Effector CD8-positive, alpha-beta T cell (primary cell): Measurements from ENCODE around the gene TXNIP.

Source experiments
- DNase-seq: peaks from one replicate; lab custom pipeline; 2025; lab: John Stamatoyannopoulos, UW

TXNIP gene

DNA sequence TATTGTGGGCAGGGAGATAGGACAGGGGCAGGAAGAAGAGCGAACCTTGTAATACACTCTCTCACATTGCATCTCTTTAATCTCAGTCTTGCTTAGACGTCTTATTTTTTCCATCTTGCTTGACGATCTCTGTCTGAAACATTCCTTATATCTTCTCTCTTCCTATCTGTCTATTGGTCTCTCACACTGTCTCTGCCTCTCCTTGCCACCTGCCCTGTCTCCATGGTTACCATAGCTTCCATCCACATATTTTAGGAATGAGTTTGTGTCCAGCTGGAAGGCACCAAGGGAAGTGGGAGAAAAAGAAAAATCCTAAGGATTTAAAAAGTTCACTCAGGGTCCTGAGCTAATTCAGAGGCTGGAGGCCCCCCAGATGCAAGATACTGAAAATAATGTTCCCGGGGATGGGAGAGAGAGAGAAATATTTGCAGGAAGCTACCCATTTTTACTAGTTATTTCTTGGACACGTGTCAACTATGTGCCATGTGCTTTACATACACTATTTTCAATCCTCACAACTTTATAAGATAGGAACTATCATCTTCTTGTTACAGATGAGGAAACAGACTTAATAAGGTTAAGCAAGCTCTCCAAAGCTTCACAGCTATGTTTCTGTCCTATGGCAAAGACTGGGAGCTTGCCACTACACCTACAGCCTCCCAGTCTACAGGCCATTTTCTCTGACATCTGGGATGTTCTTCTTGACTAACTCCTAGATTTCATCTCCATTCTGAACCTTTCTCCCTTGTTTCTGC is 32.9 kb downstream of the TXNIP start:
- DNase-seq, result no peak

- DNase-seq, result peak; percentile 31
Measured at GRCh38 chr1:145962157-145963102, 33.9 kb downstream of the TXNIP start.

DNA sequence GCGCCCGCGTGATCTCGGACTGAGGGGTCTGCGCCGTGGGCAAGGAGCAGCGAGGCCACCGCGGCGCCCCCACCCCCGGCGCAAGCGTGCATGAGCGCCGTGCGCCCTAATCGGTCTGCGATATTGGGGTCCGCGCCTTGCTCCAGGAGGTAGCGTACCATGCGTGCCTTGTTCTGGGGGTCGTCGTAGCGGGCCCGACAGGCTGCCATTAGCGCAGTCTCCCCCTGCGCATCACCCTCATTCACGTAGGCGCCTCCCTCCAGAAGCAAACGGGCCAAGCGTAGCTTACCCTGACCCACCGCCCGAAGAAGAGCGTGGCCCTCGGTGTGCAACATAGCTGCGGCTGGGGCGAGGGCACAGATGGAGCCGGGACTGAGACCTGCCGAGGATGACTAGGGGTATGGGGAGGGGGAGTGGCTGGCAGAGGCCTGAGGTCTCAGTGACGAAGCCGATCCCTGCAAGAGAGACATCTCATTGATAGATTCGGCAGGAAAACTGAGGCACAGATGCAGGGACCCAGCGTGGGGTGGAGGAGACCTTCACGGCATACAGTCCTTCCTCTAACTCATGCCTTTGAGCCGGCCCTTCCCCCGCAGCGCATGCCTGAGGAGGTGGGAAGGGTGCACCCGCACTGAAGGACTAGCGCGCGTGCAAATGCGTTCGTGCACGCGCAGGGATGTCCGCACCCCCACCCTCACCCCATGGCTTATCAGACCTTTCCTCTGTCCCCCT is 34.8 kb downstream of the TXNIP start:
- peak; percentile 23 for DNase-seq

- DNase-seq, result no peak
Measured at GRCh38 chr1:145961109-145961424, 35.3 kb downstream of the TXNIP start.

GRCh38 chr1:145960468-145961108 is 35.8 kb downstream of the TXNIP start:
- DNase-seq, result peak; percentile 53

- DNase-seq, result no peak
Measured at GRCh38 chr1:145959957-145960467, 36.4 kb downstream of the TXNIP start.

DNA sequence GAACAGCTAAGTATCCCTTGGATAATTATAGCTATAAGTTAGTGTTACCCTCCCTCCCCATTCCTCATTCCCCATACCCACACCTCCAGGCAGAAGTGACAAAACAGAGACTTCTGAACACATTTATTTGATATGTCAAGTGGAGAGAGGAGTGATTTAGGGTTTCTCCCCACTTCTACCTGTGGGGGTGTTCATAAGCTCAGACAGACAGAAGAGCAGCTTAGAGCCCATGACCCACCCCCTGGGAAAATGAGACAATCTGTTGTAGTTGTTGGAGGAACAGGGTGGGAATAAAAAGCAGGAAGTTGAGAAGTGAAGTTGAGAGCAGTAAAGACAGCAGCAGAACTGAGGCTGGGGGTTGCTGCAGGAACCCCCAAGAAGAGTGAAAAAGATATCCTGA is 37.0 kb downstream of the TXNIP start:
- no peak for DNase-seq

GRCh38 chr1:145958734-145959133 is 37.6 kb downstream of the TXNIP start:
- DNase-seq, result no peak

DNA sequence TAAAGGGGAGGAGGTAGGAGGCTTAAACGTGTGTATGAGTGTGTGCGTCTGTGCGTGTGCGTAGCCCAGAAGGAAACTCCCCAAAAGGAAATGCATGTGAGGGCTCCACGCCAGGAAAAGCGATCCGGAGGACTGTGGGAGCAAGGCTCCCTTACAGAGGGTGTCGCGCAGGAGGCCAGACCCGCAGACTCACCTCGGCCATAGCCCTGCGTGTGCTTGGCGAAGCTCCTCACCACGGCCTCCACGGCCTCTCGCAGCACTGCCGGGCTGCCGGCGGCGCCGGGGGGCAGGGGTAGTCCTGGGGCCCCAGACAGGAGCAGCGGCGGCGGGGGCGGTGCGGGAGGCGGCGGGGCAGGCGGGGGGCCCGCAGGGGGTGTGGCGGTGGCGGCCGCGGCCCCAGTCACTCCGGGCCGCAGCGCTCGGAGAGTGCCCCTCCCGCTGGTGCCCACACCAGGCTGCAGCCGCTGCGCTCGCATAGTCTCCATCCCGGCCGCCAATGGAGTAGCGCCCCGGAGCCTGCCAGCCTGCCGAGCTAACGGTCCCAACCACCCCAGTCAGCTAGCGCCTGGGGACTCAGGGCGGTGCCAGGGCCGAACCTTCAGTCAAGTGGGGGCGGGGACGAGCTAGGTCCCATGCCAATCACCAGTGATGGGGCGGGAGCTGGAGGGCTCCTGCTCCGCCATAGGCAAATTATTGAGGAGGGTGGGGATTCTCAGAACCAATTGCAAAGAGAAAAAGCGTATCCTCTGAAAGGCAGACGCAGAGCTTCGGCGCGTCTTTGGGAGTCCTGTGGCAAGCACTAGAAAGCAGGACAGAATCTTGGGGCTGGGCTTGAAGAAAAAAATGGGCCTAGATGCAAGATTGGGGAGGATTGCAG is 38.7 kb downstream of the TXNIP start, which contains the start of gene LIX1L:
LIX1L (minus strand) TSS at position 575 of the 877 bp plus-strand sequence; CDS start at position 485, 90 bp downstream.
- peak; percentile 90 for DNase-seq

- DNase-seq, result no peak
Measured at GRCh38 chr1:145956781-145957442, 39.5 kb downstream of the TXNIP start.

GRCh38 chr1:145956361-145956760 is 40.0 kb downstream of the TXNIP start:
- no peak for DNase-seq

DNA sequence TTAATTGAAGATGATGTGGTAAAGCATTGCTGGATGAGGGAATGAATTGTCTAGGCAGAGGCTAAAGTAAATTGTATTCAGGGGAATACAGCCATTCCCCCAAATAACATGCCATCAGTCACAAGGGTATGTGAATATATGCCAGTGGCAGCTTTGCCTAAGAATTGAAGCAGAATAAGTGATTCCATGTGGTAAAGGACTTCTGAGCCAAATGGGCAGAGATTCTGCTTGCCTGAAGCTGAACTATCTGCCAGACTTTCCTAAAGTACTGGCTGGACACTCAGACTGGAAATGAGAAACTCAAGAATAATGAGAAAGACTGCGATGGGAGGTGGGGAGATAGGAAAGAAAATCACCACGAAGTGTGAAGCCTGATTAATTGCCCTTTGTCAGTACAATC is 40.9 kb downstream of the TXNIP start:
- no peak for DNase-seq

- DNase-seq, result no peak
Measured at GRCh38 chr1:145953861-145954260, 42.5 kb downstream of the TXNIP start.

GRCh38 chr1:145952903-145953302 is 43.5 kb downstream of the TXNIP start:
- DNase-seq, result no peak

DNA sequence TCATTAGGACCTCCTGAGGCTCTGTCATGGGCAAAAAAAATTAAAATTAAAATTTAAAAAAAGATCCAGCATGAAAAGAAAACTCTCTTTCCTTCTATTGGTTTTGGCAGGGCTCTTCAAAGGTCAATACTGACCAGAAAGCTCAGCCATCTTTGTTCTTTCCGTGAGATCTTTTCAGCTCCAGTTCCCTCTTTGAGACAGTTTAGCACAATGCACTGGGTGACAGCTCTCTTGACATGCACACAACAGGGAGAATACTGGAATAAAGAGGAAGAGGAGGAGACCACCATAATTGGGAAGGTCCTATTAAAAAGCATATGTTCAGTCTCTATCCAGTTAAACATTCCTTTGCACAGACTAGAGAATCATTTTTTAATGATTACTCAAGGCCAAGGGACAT is 44.9 kb downstream of the TXNIP start:
- no peak for DNase-seq

- DNase-seq, result no peak
Measured at GRCh38 chr1:145949219-145949618, 47.2 kb downstream of the TXNIP start.

DNA sequence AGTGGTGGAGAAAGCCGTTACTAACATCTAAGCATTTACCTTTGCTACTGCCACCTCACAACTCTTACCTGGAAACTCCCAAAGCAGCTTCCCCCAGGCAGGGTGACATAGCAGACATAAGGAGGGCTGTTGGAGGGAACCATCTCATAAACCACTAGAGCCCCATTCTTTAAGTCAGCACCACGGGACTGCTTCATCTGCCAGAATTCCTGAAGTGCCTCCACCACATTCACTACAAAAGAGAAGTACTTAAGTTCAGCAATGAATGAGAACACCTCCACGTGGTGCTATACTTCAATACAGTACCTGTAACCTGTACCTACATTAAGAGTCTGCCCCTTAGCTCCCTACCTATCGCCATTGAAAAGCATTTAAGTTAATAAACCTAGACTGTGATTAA is 48.8 kb downstream of the TXNIP start:
- no peak for DNase-seq

- DNase-seq, result no peak
Measured at GRCh38 chr1:145946477-145946986, 49.8 kb downstream of the TXNIP start.

DNA sequence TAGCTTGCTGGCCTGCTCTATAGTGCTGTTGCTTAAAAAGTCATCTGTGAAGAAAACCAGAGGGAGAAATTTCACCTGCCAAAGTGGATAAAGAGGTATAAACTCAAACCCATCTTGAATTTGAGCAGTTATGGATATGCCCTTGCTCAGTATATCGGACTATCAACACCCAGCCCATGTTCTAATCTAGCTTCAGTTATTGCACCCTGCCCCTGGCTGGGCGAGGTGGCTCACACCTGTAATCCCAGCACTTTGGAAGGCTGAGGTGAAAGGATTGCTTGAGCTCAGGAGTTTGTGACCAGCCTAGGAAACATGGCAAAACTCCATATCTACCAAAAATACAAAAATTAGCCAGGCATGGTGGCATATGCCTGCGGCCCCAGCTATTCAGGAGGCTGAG is 51.8 kb downstream of the TXNIP start:
- DNase-seq, result no peak

- DNase-seq, result no peak
Measured at GRCh38 chr1:145942871-145943270, 53.5 kb downstream of the TXNIP start.
